ENCODE data around the gene TDRD9. TPM values are rescaled to one million over a fixed set of nuclear protein-coding genes. Genes with fewer than 3 reads are reported as not detected.

The TDRD9 gene
- total RNA-seq, 1 donor from 2014 or later, result not detected

DNA sequence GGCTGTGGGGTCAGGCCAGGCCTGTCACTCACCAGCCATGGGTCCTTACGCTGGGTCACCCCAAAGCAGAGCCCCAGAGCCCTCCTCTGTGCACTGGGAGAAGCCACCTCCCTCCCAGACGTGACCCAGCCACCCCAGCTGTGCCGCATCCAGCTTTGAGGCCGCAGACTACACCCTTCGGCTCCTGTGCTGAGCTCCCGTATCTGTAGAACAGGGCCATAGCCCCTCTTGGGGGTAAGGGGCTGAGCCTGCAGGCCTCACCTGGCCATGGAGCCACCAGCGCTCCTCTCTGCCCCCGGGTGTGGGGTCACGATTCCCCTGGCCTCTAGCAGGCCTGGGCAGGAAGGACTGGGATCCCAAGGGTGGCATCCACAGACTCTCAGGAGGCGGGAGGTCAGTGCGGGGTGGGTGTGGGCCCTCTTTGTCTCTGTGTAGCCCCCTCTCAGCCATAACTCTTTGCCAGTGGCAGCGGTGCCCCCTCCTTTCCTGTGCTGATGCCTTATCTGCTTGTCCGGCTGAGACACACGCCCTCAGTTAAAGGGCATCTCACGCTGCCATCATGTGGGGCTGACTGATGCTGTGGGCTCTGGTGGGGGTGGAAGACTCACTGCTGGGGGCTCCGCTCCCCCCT lies 173.5 kb downstream of the TDRD9 start:
- H3K4me3 Mint-ChIP-seq, result no peak overlapping the region
- H3K27ac Mint-ChIP-seq, result no peak overlapping the region
- no peaks in the 10 kb centered on the region for H3K27me3 Mint-ChIP-seq
- DNase-seq (ENCODE audit: extremely low spot score, unreplicated experiment), result no peak
- no peaks in the 10 kb centered on the region for H3K36me3 Mint-ChIP-seq
- TF ChIP-seq, protein P1, sequence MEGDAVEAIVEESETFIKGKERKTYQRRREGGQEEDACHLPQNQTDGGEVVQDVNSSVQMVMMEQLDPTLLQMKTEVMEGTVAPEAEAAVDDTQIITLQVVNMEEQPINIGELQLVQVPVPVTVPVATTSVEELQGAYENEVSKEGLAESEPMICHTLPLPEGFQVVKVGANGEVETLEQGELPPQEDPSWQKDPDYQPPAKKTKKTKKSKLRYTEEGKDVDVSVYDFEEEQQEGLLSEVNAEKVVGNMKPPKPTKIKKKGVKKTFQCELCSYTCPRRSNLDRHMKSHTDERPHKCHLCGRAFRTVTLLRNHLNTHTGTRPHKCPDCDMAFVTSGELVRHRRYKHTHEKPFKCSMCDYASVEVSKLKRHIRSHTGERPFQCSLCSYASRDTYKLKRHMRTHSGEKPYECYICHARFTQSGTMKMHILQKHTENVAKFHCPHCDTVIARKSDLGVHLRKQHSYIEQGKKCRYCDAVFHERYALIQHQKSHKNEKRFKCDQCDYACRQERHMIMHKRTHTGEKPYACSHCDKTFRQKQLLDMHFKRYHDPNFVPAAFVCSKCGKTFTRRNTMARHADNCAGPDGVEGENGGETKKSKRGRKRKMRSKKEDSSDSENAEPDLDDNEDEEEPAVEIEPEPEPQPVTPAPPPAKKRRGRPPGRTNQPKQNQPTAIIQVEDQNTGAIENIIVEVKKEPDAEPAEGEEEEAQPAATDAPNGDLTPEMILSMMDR (conservative IDR thresholded peaks at IDR 0.05), result no peak
- H3K4me1 Mint-ChIP-seq (ENCODE audit: unreplicated experiment), result no peaks in the 10 kb centered on the region
- H3K9me3 Mint-ChIP-seq, result no peaks in the 10 kb centered on the region

Other genes starting within 250 kb of the TDRD9 start
- gene XRCC3, start 213.0 kb upstream of the TDRD9 start, total RNA-seq (ENCODE audit: low replicate concordance), result 17.3 and 35.2 TPM in 2 replicates
- gene ZFYVE21, start 212.6 kb upstream of the TDRD9 start, total RNA-seq (ENCODE audit: low replicate concordance), result 41.7 and 59.1 TPM in 2 replicates
- gene PPP1R13B, start 80.9 kb upstream of the TDRD9 start, total RNA-seq (ENCODE audit: low replicate concordance), result 20.4 and 42.0 TPM in 2 replicates
- not detected in 2 replicates for gene RD3L, start 14.1 kb downstream of the TDRD9 start, total RNA-seq (ENCODE audit: low replicate concordance)
- 0.29 TPM in 1 of 2 replicates, not detected in the other for gene ASPG, start 157.2 kb downstream of the TDRD9 start, total RNA-seq (ENCODE audit: low replicate concordance)
- gene KIF26A, start 210.1 kb downstream of the TDRD9 start, total RNA-seq (ENCODE audit: low replicate concordance), result 12.9 and 23.4 TPM in 2 replicates

Data from type B pancreatic cell (in vitro differentiated cells).